Measurements from ENCODE around the gene GPBP1L1.
"Not testable (repeated sequence)": the region's sequence is repeated elsewhere in the genome, so short reads cannot be mapped to it uniquely, and the experiment has no call there.

DNA sequence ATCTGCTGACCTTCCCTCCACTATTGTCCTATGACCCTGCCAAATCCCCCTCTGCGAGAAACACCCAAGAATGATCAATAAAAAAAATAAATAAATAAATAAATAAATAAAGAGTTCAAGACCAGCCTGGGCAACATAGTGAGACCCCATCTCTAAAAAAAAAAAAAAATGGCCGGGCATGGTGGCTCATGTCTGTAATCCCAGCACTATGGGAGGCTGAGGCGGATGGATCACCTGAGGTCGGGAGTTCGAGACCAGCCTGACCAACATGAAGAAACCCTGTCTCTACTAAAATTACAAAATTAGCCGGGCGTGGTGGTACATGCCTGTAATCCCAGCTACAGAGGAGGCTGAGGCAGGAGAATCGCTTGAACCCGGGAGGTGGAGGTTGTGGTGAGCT, 39.7 kb upstream of the GPBP1L1 start:
- TF ChIP-seq CTCF, POLR2A, EP300 (IDR thresholded peaks at IDR 0.05): not testable (repeated sequence)
